GM12873 (cell line): ENCODE data around the gene PDE4B.

Experiments
- TF ChIP-seq, protein P1 (sequence below): IDR thresholded peaks from 2 replicates; pipeline ENCODE4 v1.5.1; 2012; ENCODE audit warnings: low read depth, mild to moderate bottlenecking, moderate library complexity, low read length, control low read depth; ENCODE audit not compliant: insufficient read depth; ENCODE audit errors: missing control alignments

Gene PDE4B

DNA sequence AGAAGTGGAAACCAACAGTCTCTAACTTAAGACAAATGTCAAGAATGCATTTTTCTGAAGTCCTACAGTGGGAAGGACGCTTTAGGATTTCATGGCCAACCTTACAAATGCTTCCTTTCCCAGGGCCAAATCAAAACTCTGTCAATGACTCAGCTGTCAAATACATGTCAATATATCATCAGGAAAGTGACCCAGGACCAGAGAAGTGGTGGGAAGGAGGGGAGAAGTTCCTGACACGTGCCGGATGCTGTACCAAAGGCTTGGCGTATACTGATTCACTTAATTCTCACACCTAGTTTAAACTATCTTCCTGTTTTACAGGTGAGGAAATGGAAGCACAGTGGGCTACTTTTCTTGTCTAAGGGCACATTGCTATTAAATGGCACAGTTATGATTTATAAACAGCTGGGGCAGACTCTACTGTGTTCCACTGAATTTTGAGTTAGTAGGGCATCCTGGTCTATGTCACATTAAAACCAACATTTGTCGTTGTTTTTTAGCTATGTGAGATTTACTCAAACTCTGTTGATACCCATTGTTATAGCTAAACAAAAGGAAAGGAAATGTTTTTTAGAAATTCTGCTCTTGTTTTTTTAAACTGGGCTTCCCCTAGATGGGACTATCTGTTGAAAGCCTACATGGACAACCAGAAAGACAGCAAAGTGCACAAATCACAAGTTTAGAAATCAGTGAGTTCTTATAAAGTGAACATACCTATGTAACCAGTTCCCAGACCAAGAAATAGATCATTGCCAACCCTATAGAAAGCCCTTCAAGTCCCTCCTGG, 533.1 kb downstream of the PDE4B start:
- TF ChIP-seq, protein P1, sequence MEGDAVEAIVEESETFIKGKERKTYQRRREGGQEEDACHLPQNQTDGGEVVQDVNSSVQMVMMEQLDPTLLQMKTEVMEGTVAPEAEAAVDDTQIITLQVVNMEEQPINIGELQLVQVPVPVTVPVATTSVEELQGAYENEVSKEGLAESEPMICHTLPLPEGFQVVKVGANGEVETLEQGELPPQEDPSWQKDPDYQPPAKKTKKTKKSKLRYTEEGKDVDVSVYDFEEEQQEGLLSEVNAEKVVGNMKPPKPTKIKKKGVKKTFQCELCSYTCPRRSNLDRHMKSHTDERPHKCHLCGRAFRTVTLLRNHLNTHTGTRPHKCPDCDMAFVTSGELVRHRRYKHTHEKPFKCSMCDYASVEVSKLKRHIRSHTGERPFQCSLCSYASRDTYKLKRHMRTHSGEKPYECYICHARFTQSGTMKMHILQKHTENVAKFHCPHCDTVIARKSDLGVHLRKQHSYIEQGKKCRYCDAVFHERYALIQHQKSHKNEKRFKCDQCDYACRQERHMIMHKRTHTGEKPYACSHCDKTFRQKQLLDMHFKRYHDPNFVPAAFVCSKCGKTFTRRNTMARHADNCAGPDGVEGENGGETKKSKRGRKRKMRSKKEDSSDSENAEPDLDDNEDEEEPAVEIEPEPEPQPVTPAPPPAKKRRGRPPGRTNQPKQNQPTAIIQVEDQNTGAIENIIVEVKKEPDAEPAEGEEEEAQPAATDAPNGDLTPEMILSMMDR: no peak

DNA sequence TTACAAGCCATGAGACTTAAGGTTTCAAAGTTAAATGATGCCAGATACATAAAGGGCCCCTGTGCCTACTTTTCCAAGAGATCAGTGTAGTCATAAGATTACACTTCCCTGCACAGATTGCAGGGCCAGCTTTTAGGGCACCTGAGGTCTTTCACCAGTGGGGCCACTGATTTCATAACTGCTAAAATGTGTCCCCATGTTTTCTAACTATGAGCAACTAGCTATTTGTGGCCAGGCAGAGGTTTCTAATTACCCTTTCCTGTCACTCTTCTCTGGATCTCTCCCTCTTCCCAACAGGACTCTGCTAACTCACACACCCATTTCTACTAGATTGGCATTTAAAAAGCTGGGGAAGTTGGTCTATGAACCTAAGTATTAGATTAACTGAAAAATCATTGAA, 534.2 kb downstream of the PDE4B start:
- TF ChIP-seq, protein P1: no peak

DNA sequence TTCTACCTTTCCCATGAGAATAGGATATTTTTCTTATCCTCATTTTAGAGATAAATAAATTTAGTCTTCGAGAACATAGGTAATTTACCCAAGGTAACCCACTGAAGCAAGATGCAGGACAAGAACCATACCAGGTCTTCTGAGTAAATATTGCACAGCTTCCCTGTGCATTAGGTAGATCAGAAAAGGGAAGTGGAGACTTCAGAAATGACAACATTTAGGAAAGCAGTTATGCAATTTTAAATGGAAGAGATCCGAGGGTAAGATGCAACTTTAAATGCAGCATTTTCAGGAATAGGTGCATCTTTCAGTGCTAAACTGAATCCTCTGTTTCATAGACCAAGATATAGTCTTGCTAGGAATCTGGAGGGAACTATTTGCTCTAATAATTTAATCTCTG, 534.9 kb downstream of the PDE4B start:
- TF ChIP-seq, protein P1: no peak

DNA sequence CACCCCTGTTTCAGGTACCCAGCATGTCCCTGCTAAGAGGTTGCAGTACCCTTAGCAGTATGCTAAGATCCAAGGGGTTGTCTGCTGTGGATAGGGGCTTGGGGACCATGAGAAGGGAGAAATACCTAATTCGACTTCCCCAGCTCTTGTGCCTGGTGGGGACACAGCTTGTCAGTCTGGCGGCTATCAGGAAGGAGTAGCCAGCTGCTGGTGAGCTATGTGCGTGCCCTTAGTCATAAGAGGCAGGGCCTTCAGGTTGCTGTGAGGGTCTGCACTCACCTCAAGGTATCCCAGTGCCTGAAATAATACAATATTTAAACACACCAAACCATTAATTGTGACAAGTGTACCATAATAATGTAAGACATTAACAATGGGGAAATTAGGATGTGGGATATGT, 536.2 kb downstream of the PDE4B start:
- TF ChIP-seq, protein P1: no peak

DNA sequence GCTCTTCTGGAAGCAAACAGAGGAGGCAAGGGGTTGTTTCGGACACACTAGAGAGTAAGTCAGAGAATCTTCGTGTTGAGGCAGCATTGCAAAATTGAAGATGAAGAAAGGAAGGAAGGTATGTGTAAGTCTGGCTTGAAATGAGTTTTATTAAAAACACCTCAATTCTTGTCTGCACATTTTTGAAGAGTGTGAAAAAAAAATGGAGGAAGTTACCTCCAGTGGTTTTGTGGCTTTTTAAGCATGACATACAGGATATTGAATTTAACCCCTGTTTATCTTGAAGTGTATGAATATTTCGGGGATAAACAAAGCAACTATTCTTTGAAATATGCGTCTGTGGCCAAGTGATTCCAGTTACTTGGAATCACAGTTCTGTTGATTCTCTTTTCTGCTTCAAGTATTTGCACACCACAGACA, 538.0 kb downstream of the PDE4B start:
- TF ChIP-seq, protein P1: no peak

DNA sequence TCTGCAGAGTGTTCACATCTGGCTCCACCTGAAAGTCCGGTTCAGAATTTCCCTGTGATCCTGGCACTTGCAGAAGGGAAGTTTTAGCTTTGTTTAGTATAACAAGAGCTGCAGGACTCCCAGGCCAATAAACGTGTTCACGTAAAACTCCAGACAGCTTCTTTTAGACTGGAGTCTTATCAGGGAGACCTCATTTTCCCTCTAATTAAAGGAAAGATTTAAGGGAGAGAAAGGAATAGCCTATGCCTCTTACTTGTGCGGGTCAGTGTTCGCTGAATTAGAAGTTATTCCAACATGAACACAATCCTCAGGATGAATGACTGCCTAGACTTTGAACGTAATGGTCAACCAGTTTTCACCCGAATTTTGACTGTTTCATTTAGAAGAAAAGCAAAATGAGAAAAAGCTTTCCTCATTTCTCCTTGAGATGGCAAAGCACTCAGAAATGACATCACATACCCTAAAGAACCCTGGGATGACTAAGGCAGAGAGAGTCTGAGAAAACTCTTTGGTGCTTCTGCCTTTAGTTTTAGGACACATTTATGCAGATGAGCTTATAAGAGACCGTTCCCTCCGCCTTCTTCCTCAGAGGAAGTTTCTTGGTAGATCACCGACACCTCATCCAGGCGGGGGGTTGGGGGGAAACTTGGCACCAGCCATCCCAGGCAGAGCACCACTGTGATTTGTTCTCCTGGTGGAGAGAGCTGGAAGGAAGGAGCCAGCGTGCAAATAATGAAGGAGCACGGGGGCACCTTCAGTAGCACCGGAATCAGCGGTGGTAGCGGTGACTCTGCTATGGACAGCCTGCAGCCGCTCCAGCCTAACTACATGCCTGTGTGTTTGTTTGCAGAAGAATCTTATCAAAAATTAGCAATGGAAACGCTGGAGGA, 539.2 kb downstream of the PDE4B start:
- TF ChIP-seq, protein P1: peak; percentile 21

DNA sequence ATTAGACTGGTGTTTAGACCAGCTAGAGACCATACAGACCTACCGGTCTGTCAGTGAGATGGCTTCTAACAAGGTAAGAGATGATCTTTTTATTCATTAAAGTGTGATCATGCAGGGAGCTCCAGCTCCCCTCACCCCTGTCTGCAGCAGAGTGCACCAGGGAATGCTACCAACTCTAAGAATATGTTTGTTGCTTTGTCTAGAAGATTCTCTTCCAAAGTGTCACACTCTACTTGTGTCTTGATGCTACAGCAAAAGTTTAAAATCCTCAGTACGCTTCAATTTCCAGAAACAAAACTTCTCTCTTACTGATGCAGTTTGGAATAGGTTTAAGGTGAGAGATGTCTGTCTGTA, 539.8 kb downstream of the PDE4B start:
- TF ChIP-seq, protein P1: no peak
